Astrocyte (in vitro differentiated cells and primary cell): ENCODE results near the gene ABHD2. TPM values are rescaled to one million over a fixed set of nuclear protein-coding genes. Genes with fewer than 3 reads are reported as not detected.

Source experiments
- DNase-seq: peaks from one replicate; pipeline ENCODE4 v3.0.0-alpha.2; 2010; ENCODE audit warnings: low read depth
- FAIRE-seq: peaks from 2 replicates; lab custom pipeline; 2011; peaks lifted over from hg19 to GRCh38; lab: Jason Lieb, UNC
- H2AFZ ChIP-seq: 2 replicates; pipeline ENCODE4 v1.6.0; 2012; ENCODE audit warnings: low read depth, low read length, inconsistent platforms
- H3K27ac ChIP-seq: 2 replicates; pipeline ENCODE4 v1.5.1; 2011; ENCODE audit warnings: low read depth, low read length, inconsistent platforms
- H3K27me3 ChIP-seq: 2 replicates; pipeline ENCODE4 v1.6.0; 2011; ENCODE audit warnings: low read length, inconsistent platforms; ENCODE audit not compliant: insufficient read depth
- H3K36me3 ChIP-seq: 2 replicates; pipeline ENCODE4 v1.5.1; 2011; ENCODE audit warnings: low read length, inconsistent platforms; ENCODE audit not compliant: insufficient read depth
- H3K4me1 ChIP-seq: 2 replicates; pipeline ENCODE4 v1.5.1; 2011; ENCODE audit warnings: low read length, inconsistent platforms; ENCODE audit not compliant: insufficient read depth
- H3K4me2 ChIP-seq: 2 replicates; pipeline ENCODE4 v1.6.0; 2012; ENCODE audit warnings: low read length, inconsistent platforms
- H3K4me3 ChIP-seq: 2 replicates; pipeline ENCODE4 v1.5.1; 2011; ENCODE audit warnings: low read depth, mild to moderate bottlenecking, low read length, inconsistent platforms; ENCODE audit not compliant: insufficient read depth
- H3K79me2 ChIP-seq: 2 replicates; pipeline ENCODE4 v1.6.0; 2012; ENCODE audit warnings: mild to moderate bottlenecking, low read length, inconsistent platforms; ENCODE audit not compliant: insufficient read depth
- H3K9ac ChIP-seq: 2 replicates; pipeline ENCODE4 v1.6.0; 2012; ENCODE audit warnings: mild to moderate bottlenecking, low read length, inconsistent platforms
- H3K9me3 ChIP-seq: 2 replicates; pipeline ENCODE4 v1.5.1; 2012; ENCODE audit warnings: low read depth, mild to moderate bottlenecking, low read length, inconsistent platforms; ENCODE audit not compliant: insufficient read depth
- H4K20me1 ChIP-seq: 2 replicates; pipeline ENCODE4 v1.6.0; 2012; ENCODE audit warnings: low read length, inconsistent platforms; ENCODE audit not compliant: insufficient read depth
- H3K27ac Mint-ChIP-seq: one replicate; pipeline ENCODE4 v1.8.0; 2021; ENCODE audit warnings: mild to moderate bottlenecking, mixed read lengths; ENCODE audit not compliant: unreplicated experiment
- H3K27me3 Mint-ChIP-seq: one replicate; pipeline ENCODE4 v1.8.0; 2021; ENCODE audit warnings: low read depth, mixed read lengths; ENCODE audit not compliant: unreplicated experiment
- H3K36me3 Mint-ChIP-seq: one replicate; pipeline ENCODE4 v1.8.0; 2021; ENCODE audit warnings: low read depth, mixed read lengths; ENCODE audit not compliant: unreplicated experiment
- H3K4me1 Mint-ChIP-seq: one replicate; pipeline ENCODE4 v1.8.0; 2021; ENCODE audit warnings: low read depth, mixed read lengths; ENCODE audit not compliant: unreplicated experiment
- H3K4me3 Mint-ChIP-seq: one replicate; pipeline ENCODE4 v1.8.0; 2021; ENCODE audit warnings: mild to moderate bottlenecking, moderate library complexity, mixed read lengths; ENCODE audit not compliant: unreplicated experiment
- H3K9me3 Mint-ChIP-seq: one replicate; pipeline ENCODE4 v1.8.0; 2021; ENCODE audit warnings: mild to moderate bottlenecking, mixed read lengths; ENCODE audit not compliant: unreplicated experiment
- CTCF ChIP-seq: IDR thresholded peaks from 2 replicates; pipeline ENCODE4 v1.5.1; 2011; ENCODE audit warnings: low read depth, mild to moderate bottlenecking, inconsistent platforms, low read length, moderate library complexity; ENCODE audit not compliant: insufficient read depth
- EZH2 ChIP-seq: IDR thresholded peaks from 2 replicates; pipeline ENCODE4 v1.6.1; 2012; ENCODE audit warnings: mild to moderate bottlenecking, low read length, inconsistent platforms; ENCODE audit not compliant: insufficient read depth
- total RNA-seq: library from RNA; stranded (reverse); gene quantifications from 2 replicates; pipeline ENCODE4 v1.2.1, GENCODE V29; 2021

Gene ABHD2
- total RNA-seq, 1 donor from 2014 or later: 41.3 TPM

DNA sequence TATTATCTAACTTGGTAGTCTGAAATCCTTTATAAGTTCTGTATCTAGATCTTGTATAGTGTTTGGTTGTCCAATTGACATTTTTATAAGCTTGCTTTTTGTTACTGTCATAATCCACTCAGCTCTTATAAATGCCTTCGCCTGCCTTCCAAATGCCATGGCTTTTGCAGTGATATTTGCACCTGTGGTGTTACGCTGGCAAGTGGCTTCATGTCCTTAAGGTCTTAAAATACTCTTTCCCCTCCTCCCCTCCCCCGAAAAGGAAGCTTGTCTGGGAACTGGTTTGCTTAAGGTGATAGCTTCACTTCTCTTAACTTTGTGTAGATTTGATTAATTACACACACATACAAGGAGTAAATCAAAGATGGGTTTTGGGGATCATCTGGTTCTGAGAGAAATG lies 62.0 kb downstream of the ABHD2 start:
- Histone ChIP-seq H3K27me3 (no peaks in the 10 kb centered on the region), H3K4me3 (no peak overlapping the region), H3K9me3 (no peaks in the 10 kb centered on the region), H3K4me2 (no peak overlapping the region), H3K4me1 (no peaks in the 10 kb centered on the region), H3K27ac (no peak overlapping the region), H4K20me1 (peaks cover 13% of the 10 kb centered on the region), H2AFZ (no peak overlapping the region), H3K79me2 (peaks cover 4% of the 10 kb centered on the region), H3K36me3 (peaks cover 17% of the 10 kb centered on the region), H3K9ac (no peak overlapping the region)
- no peaks in the 10 kb centered on the region for H3K27me3 Mint-ChIP-seq
- no peak overlapping the region for H3K27ac Mint-ChIP-seq
- DNase-seq (no peak), FAIRE-seq (no peak)
- TF ChIP-seq CTCF: no peak
- TF ChIP-seq EZH2: no peak
- H3K4me1 Mint-ChIP-seq: peaks cover 4% of the 10 kb centered on the region
- peaks cover 13% of the 10 kb centered on the region for H3K36me3 Mint-ChIP-seq
- no peak overlapping the region for H3K4me3 Mint-ChIP-seq
- H3K9me3 Mint-ChIP-seq: no peaks in the 10 kb centered on the region

DNA sequence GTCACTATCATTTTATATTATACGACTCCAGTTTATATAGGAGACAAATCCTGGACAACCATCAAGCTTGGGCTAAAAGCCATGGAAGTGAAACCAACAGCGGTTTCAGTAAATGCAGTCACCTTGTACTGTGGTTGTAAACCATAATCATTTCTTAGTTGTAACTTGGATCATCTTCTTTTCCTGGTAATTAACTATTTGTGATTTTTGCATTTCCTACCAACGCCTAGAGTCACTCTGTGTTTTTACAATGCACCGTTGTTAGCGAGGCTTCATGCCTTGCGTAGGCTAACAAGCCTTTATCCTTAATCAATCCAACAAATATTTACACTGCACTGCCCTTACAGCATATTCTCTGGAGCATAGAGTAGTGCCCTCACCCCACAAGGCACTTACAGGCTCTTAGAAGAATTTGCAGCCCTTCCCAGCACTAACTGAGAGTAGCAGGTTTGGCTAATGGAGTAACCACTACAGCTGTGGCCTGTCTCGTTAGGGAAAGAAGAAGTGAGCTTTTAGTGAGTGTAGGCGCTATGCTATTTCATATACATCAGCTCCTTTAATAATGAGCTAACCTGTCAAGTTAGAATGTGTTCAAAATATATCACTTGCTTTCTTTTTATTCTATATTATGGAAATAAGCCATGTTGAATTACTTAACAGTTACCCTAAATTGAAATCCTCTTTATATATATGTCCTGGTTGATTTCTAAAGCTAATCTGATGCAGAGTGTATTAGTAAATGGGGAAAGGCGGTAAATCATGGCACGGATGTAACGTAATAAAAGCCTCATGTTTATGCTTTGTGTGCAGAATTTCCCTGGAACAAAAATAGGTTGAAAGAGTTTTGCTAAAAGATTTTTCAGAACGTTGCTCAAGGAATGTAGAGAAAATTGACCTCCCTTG lies 62.8 kb downstream of the ABHD2 start:
- H3K9me3 Mint-ChIP-seq: no peaks in the 10 kb centered on the region
- no peak overlapping the region for H3K27ac ChIP-seq
- H3K4me1 ChIP-seq: no peaks in the 10 kb centered on the region
- no peaks in the 10 kb centered on the region for H3K9me3 ChIP-seq
- H3K4me3 ChIP-seq: no peak overlapping the region
- H4K20me1 ChIP-seq: peaks cover 13% of the 10 kb centered on the region
- H3K4me3 Mint-ChIP-seq: no peak overlapping the region
- no peaks in the 10 kb centered on the region for H3K27me3 Mint-ChIP-seq
- peaks cover 23% of the 10 kb centered on the region for H3K36me3 ChIP-seq
- TF ChIP-seq EZH2 (no peak), CTCF (no peak)
- no peaks in the 10 kb centered on the region for H3K79me2 ChIP-seq
- no peak overlapping the region for H3K9ac ChIP-seq
- H3K4me1 Mint-ChIP-seq: peaks cover 4% of the 10 kb centered on the region
- DNase-seq: no peak
- no peak for FAIRE-seq
- no peaks in the 10 kb centered on the region for H3K27me3 ChIP-seq
- peaks cover 9% of the 10 kb centered on the region for H3K36me3 Mint-ChIP-seq
- H2AFZ ChIP-seq: no peak overlapping the region
- H3K27ac Mint-ChIP-seq: no peak overlapping the region
- H3K4me2 ChIP-seq: no peak overlapping the region

- no peaks in the 10 kb centered on the region for H3K27me3 Mint-ChIP-seq
- H3K9me3 Mint-ChIP-seq: peaks cover 3% of the 10 kb centered on the region
- Histone ChIP-seq H2AFZ (no peak overlapping the region), H3K4me3 (no peak overlapping the region), H3K79me2 (no peaks in the 10 kb centered on the region), H3K4me2 (no peak overlapping the region), H3K4me1 (no peaks in the 10 kb centered on the region), H3K27ac (no peak overlapping the region), H3K36me3 (peaks cover 32% of the 10 kb centered on the region), H3K27me3 (no peaks in the 10 kb centered on the region), H3K9me3 (no peaks in the 10 kb centered on the region), H3K9ac (no peak overlapping the region), H4K20me1 (peaks cover 10% of the 10 kb centered on the region)
- no peak overlapping the region for H3K27ac Mint-ChIP-seq
- peaks cover 4% of the 10 kb centered on the region for H3K4me1 Mint-ChIP-seq
- H3K4me3 Mint-ChIP-seq: no peak overlapping the region
- TF ChIP-seq EZH2 (no peak), CTCF (no peak)
- H3K36me3 Mint-ChIP-seq: peaks cover 14% of the 10 kb centered on the region
- FAIRE-seq (no peak), DNase-seq (no peak)
Measured at GRCh38 chr15:89155122-89155521, 66.9 kb downstream of the ABHD2 start.
